Fibroblast of lung (primary cell): ENCODE measurements around the gene MPPE1.

ENCODE experiments used
- CTCF ChIP-seq, 2 donors: IDR thresholded peaks in 1 of 2; conservative IDR thresholded peaks in 1 of 2; 1 replicate in 1 of 2; 2 replicates in 1 of 2; pipeline ENCODE4 v1.5.1; 2011 to 2012; ENCODE audit warnings: low read length in 2 of 2, control low read depth in 1 of 2, inconsistent platforms in 1 of 2, low read depth in 1 of 2, mild to moderate bottlenecking in 1 of 2
- EZH2 ChIP-seq: IDR thresholded peaks from 2 replicates; pipeline ENCODE4 v1.5.1; 2012; ENCODE audit warnings: low read length, control low read depth, mild to moderate bottlenecking; ENCODE audit errors: missing control alignments

- TF ChIP-seq CTCF (conservative IDR thresholded peaks at IDR 0.05 in 1 of 2, IDR thresholded peaks at IDR 0.05 in 1 of 2; ENCODE audit: low read depth in 1 of 2, low read length in 2 of 2) (no peak), EZH2 (no peak)
Observed at GRCh38 chr18:11874676-11875075, 33.4 kb downstream of the MPPE1 start.
